GM12878 (cell line): Measurements from ENCODE around the gene TMEM214. TPM values are rescaled to one million over a fixed set of nuclear protein-coding genes. Genes with fewer than 3 reads are reported as not detected.
A peak's percentile ranks its signal among the peaks of the same experiment; 100 is the strongest.

Source experiments
- ASH2L ChIP-seq: fragments of 300-600, 200-600 bp; sonication (generic); IDR thresholded peaks from 2 replicates; pipeline ENCODE4 v1.6.1; 2017; ENCODE audit warnings: low read depth, mild to moderate bottlenecking, borderline replicate concordance
- BRCA1 ChIP-seq: IDR thresholded peaks from 2 replicates; pipeline ENCODE4 v1.6.1; 2011; ENCODE audit warnings: low read depth, low read length, improper control_type of control experiment
- CEBPB ChIP-seq, 2 experiments: fragments of 150-350 bp in 1 of 2; IDR thresholded peaks; 2 replicates each; pipeline ENCODE4 v1.6.1; 2012 to 2014; ENCODE audit warnings: low read depth in 2 of 2, low read length in 2 of 2, borderline replicate concordance in 1 of 2, inconsistent platforms in 1 of 2
- CREB1 ChIP-seq: IDR thresholded peaks from 2 replicates; pipeline ENCODE4 v1.6.1; 2012; ENCODE audit warnings: low read depth, mild to moderate bottlenecking, inconsistent platforms
- CUX1 ChIP-seq: IDR thresholded peaks from 2 replicates; pipeline ENCODE4 v1.6.1; 2012; ENCODE audit warnings: improper control_type of control experiment, low read depth, low read length; ENCODE audit not compliant: insufficient replicate concordance
- E4F1 ChIP-seq: fragments of 450-650 bp; IDR thresholded peaks from 2 replicates; pipeline ENCODE4 v1.6.1; 2018; ENCODE audit warnings: borderline replicate concordance, mild to moderate bottlenecking; ENCODE audit not compliant: partially characterized antibody
- GABPA ChIP-seq: IDR thresholded peaks from 2 replicates; pipeline ENCODE4 v1.6.1; 2014; ENCODE audit warnings: antibody characterized with exemption, low read depth, mild to moderate bottlenecking, inconsistent platforms
- LARP7 ChIP-seq: fragments of 450-650 bp; IDR thresholded peaks from 2 replicates; pipeline ENCODE4 v1.6.1; 2017; ENCODE audit warnings: mild to moderate bottlenecking
- MTA2 ChIP-seq: fragments of 450-650 bp; IDR thresholded peaks from 2 replicates; pipeline ENCODE4 v1.6.1; 2016; ENCODE audit warnings: low read depth, mild to moderate bottlenecking, moderate library complexity
- NFYB ChIP-seq: IDR thresholded peaks from 2 replicates; pipeline ENCODE4 v1.6.1; 2011; ENCODE audit warnings: low read depth, mild to moderate bottlenecking, low read length, improper control_type of control experiment, moderate library complexity; ENCODE audit not compliant: insufficient read depth
- NR2C2 ChIP-seq: IDR thresholded peaks from 2 replicates; pipeline ENCODE4 v1.6.1; 2011; ENCODE audit warnings: borderline replicate concordance, low read depth; ENCODE audit not compliant: control insufficient read depth, insufficient read length
- PML ChIP-seq: IDR thresholded peaks from 2 replicates; pipeline ENCODE4 v1.6.1; 2012; ENCODE audit warnings: low read length, inconsistent platforms
- POLR2A ChIP-seq: IDR thresholded peaks from 2 replicates; pipeline ENCODE4 v1.6.1; 2011; ENCODE audit warnings: low read depth, mild to moderate bottlenecking, low read length
- RB1 ChIP-seq: fragments of 450-650 bp; formaldehyde crosslinking; IDR thresholded peaks from 2 replicates; pipeline ENCODE4 v1.6.1; 2017; ENCODE audit warnings: mild to moderate bottlenecking, borderline replicate concordance
- RBBP5 ChIP-seq: fragments of 200-600 bp; sonication (generic); conservative IDR thresholded peaks from 2 replicates; pipeline ENCODE4 v1.6.1; 2016
- REST ChIP-seq: IDR thresholded peaks from 2 replicates; pipeline ENCODE4 v1.6.1; 2012; ENCODE audit warnings: mild to moderate bottlenecking, low read depth, low read length
- SUZ12 ChIP-seq: fragments of 200-600 bp; sonication (generic); IDR thresholded peaks from one replicate; pipeline ENCODE4 v1.6.1; 2018; ENCODE audit warnings: antibody characterized with exemption, mild to moderate bottlenecking; ENCODE audit not compliant: unreplicated experiment
- TCF12 ChIP-seq: IDR thresholded peaks from 2 replicates; pipeline ENCODE4 v1.6.1; 2011; ENCODE audit warnings: low read depth, mild to moderate bottlenecking, low read length
- YBX1 ChIP-seq: fragments of 450-650 bp; IDR thresholded peaks from 2 replicates; pipeline ENCODE4 v1.6.1; 2016; ENCODE audit warnings: antibody characterized with exemption
- polyA plus RNA-seq, 11 experiments: library from polyadenylated mRNA; depleted of rRNA in 4 of 11; unstranded in 6 of 11; stranded (reverse) in 5 of 11; fragments of >200 nt; fragmentation: Nextera tagmentation in 4 of 11; fragmentation: Illumina TruSeq in 1 of 11; extraction: Ambion mirVana in 4 of 11; extraction: Trizol in 1 of 11; gene quantifications; 1 replicate in 1 of 11; 2 replicates in 10 of 11; pipeline versions ENCODE4 v1.2.1 to v1.2.3, GENCODE V29; 2011 to 2016; ENCODE audit warnings: inconsistent platforms in 2 of 11, missing spikeins in 2 of 11, low read depth in 1 of 11
- total RNA-seq, 4 experiments: library from RNA; depleted of rRNA in 3 of 4; stranded (reverse); fragments of >200 nt in 3 of 4; fragmentation: Illumina TruSeq in 1 of 4; extraction: Trizol in 1 of 4; gene quantifications; 2 replicates each; pipeline versions ENCODE4 v1.2.1 to v1.2.3, GENCODE V29; 2013 to 2021

The TMEM214 gene
- total and polyA plus RNA-seq, 10 of the 15 experiments (the other 5 are each of a cell fraction or from before 2014, with no cell fraction given): 10.4 to 79.2 (median 45.0) TPM

GRCh38 chr2:27071277-27071989 lies 38.7 kb downstream of the TMEM214 start, which contains the start of gene OST4 (continued):
- TF ChIP-seq CREB1 (peak; percentile 89), NFYB (no peak), GABPA (peak; percentile 89), BRCA1 (no peak), NR2C2 (no peak), CEBPB (IDR thresholded peaks at IDR 0.05; ENCODE audit: borderline replicate concordance in 1 of 2, low read depth in 2 of 2, low read length in 2 of 2) (no peak), ASH2L (no peak; the same call in 1 of the 2 replicates), YBX1 (no peak), POLR2A (peak; percentile 98), LARP7 (peak; percentile 62; the same call in 1 of the 2 replicates), PML (0 out of 2 replicates have a peak, but pooled peaks have one; percentile 32), RBBP5 (no peak), REST (no peak), CUX1 (no peak), E4F1 (no peak), TCF12 (peak; percentile 96), RB1 (peak; percentile 48; the same call in 1 of the 2 replicates), MTA2 (no peak), SUZ12 (no peak)
